GM18951 (cell line): ENCODE measurements around the gene RMP24.
"Not testable (repeated sequence)": the region's sequence is repeated elsewhere in the genome, so short reads cannot be mapped to it uniquely, and the experiment has no call there.

ENCODE experiments used
- POLR2A ChIP-seq: IDR thresholded peaks from 4 replicates; pipeline ENCODE4 v1.6.1; 2011; ENCODE audit warnings: mild to moderate bottlenecking; ENCODE audit not compliant: insufficient read length, insufficient read depth; ENCODE audit errors: extremely low read depth
- in situ Hi-C: fragments of 300-500 bp; cut with MboI; formaldehyde crosslinking; loops from one replicate; pipeline ENCODE4 v1.12.0; 2022; ENCODE audit warnings: low sequenced_read_pairs, mixed read lengths, inconsistent platforms; ENCODE audit not compliant: unreplicated experiment

Gene RMP24

GRCh38 chr18:36020174-36020711 lies 47.8 kb downstream of the RMP24 start:
- in situ Hi-C loops: no loop called here
- no peak for TF ChIP-seq POLR2A

GRCh38 chr18:36023336-36023735 lies 50.9 kb downstream of the RMP24 start:
- no peak for TF ChIP-seq POLR2A
- in situ Hi-C loops: no loop called here

- in situ Hi-C loops: not testable (repeated sequence)
These were observed 51.8 kb downstream of the RMP24 start for GRCh38 chr18:36024241-36024640.

GRCh38 chr18:36025025-36025424 lies 52.5 kb downstream of the RMP24 start:
- TF ChIP-seq POLR2A: no peak
- in situ Hi-C loops: no loop called here

GRCh38 chr18:36028859-36029258 lies 56.4 kb downstream of the RMP24 start:
- in situ Hi-C loops: no loop called here
- TF ChIP-seq POLR2A: no peak
